Measurements from ENCODE around the gene CACNB3. TPM values are rescaled to one million over a fixed set of nuclear protein-coding genes. Genes with fewer than 3 reads are reported as not detected.
"Not testable (repeated sequence)": the region's sequence is repeated elsewhere in the genome, so short reads cannot be mapped to it uniquely, and the experiment has no call there.

The CACNB3 gene
- total and polyA plus RNA-seq, 9 of the 15 experiments (the other 6 are each of a cell fraction or from before 2014, with no cell fraction given), result 0.24 to 2.0 (median 1.5) TPM

DNA sequence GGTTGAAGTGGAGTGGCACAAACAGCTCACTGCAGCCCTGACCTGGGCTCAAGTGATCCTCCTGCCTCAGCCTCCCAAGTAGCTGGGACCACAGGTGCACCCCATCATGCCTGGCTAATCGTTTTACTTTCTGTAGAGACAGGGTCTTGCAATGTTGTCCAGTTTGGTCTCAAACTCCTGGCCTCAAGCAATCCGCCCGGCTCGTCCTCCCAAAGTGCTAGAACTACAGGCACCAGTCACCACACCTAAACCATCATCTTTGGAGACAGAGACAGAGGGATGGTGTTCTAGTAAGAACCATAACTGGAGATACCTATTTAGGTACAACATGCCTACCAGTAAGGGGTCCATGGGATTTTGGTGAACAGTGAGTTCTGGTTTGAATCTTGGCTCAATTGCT lies 36.2 kb downstream of the CACNB3 start:
- Histone ChIP-seq H4K20me1 (replicated peaks; ENCODE audit: control insufficient read depth, insufficient read depth, low read length) (no peaks in the 10 kb centered on the region), H3K27ac (ENCODE audit: extremely low read depth, low read depth, low read length) (no peak overlapping the region), H3K79me2 (ENCODE audit: control insufficient read depth, insufficient read depth, low read length) (peaks cover 33% of the 10 kb centered on the region), H3K27me3 (ENCODE audit: control insufficient read depth in 2 of 2, insufficient read depth in 2 of 2, low read length in 2 of 2) (0 out of 5 replicates have a peak, but pooled peaks cover 0 to 4% of the 10 kb centered on the region in 2 experiments), H3K9ac (ENCODE audit: insufficient read depth in 1 of 2, low read depth in 2 of 2, low read length in 2 of 2) (no peak overlapping the region), H3K36me3 (ENCODE audit: control insufficient read depth, insufficient read depth, low read length) (peaks cover 15% of the 10 kb centered on the region), H3K9me3 (replicated peaks; ENCODE audit: control insufficient read depth, insufficient read depth, low read depth, low read length) (no peaks in the 10 kb centered on the region), H2AFZ (ENCODE audit: low read depth, low read length) (no peak overlapping the region), H3K4me1 (replicated peaks in 1 of 2; ENCODE audit: control insufficient read depth in 2 of 2, insufficient read depth in 2 of 2, low read length in 2 of 2) (peaks cover 6 to 12% of the 10 kb centered on the region in 2 experiments; a peak in 4 of 5 replicates), H3K9me1 (ENCODE audit: control insufficient read depth, insufficient read depth, low read length) (peaks cover 3% of the 10 kb centered on the region), H3K4me3 (no peak overlapping the region), H3K4me2 (ENCODE audit: insufficient read depth, low read length) (no peak overlapping the region)
- 63% methylated on average over 4 of the region's 4 CpGs for WGBS (ENCODE audit: insufficient coverage, low coverage, missing lambda C conversion rate)
- BruUV-seq (replicated peaks), result no TSS peak
- ATAC-seq (no peak), DNase-seq (ENCODE audit: extremely low read depth in 1 of 4, low spot score in 3 of 4) (no peak), FAIRE-seq (no peak)
- in situ Hi-C loops (cut with MboI), result no loop called here
- ChIA-PET POLR2A (interaction anchor here (1.5 to 5.2 kb wide), 2 partner anchors 11 to 28 kb away, joined by 3 to 25 read pairs; partner anchors contain the start of gene RND1), CTCF (ENCODE audit: low intra/inter-chr PET ratio) (interaction anchor here (2.9 to 3.4 kb wide), 2 partner anchors 36 to 82 kb away, joined by 29 to 47 read pairs; no protein-coding TSS in a partner anchor)
- intact Hi-C loops (cut with micrococcal nuclease), result no loop called here
- 0 out of 2 replicates have a peak, but pooled peaks have one; percentile 17 for TF ChIP-seq ZNF121 (CRISPR knock-in tag; conservative IDR thresholded peaks at IDR 0.05)
- TF ChIP-seq, protein P1, sequence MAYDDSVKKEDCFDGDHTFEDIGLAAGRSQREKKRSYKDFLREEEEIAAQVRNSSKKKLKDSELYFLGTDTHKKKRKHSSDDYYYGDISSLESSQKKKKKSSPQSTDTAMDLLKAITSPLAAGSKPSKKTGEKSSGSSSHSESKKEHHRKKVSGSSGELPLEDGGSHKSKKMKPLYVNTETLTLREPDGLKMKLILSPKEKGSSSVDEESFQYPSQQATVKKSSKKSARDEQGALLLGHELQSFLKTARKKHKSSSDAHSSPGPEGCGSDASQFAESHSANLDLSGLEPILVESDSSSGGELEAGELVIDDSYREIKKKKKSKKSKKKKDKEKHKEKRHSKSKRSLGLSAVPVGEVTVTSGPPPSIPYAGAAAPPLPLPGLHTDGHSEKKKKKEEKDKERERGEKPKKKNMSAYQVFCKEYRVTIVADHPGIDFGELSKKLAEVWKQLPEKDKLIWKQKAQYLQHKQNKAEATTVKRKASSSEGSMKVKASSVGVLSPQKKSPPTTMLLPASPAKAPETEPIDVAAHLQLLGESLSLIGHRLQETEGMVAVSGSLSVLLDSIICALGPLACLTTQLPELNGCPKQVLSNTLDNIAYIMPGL (CRISPR knock-in tag; IDR thresholded peaks at IDR 0.05), result no peak

DNA sequence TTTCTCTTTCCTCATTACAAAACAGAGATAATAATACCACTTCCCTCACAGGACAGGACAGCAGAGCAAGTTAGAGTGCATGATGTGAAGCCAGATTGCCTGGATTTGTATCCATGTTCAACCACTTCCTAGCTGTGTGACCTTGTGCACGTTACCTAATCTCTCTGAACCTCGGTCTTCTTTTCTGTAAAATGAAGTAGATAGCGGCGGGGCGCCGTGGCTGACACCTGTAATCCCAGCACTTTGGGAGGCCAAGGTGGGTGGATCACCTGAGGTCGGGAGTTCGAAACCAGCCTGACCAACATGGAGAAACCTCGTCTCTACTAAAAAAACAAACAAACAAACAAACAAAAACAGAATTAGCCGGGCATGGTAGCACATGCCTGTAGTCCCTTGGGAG lies 36.6 kb downstream of the CACNB3 start:
- ATAC-seq; intact Hi-C loops (cut with micrococcal nuclease); H3K27ac ChIP-seq (ENCODE audit: extremely low read depth, low read depth, low read length); H3K9ac ChIP-seq (ENCODE audit: insufficient read depth in 1 of 2, low read depth in 2 of 2, low read length in 2 of 2); BruUV-seq (replicated peaks); H4K20me1 ChIP-seq (replicated peaks; ENCODE audit: control insufficient read depth, insufficient read depth, low read length); H3K9me3 ChIP-seq (replicated peaks; ENCODE audit: control insufficient read depth, insufficient read depth, low read depth, low read length); FAIRE-seq; in situ Hi-C loops (cut with MboI); H2AFZ ChIP-seq (ENCODE audit: low read depth, low read length); H3K27me3 ChIP-seq (ENCODE audit: control insufficient read depth in 2 of 2, insufficient read depth in 2 of 2, low read length in 2 of 2); H3K9me1 ChIP-seq (ENCODE audit: control insufficient read depth, insufficient read depth, low read length); H3K4me2 ChIP-seq (ENCODE audit: insufficient read depth, low read length); H3K4me3 ChIP-seq; DNase-seq (ENCODE audit: extremely low read depth in 1 of 4, low spot score in 3 of 4): not testable (repeated sequence)
- CTCF ChIA-PET (ENCODE audit: low intra/inter-chr PET ratio), result interaction anchor here (3.4 kb wide), 1 partner anchor 82 kb away, joined by 29 read pairs; no protein-coding TSS in a partner anchor
- POLR2A ChIA-PET, result interaction anchor here (1.5 to 1.9 kb wide), 2 partner anchors 11 to 28 kb away, joined by 3 to 8 read pairs; partner anchors contain the start of gene RND1
- peaks cover 29% of the 10 kb centered on the region for H3K79me2 ChIP-seq (ENCODE audit: control insufficient read depth, insufficient read depth, low read length)
- 40% methylated on average over 10 of the region's 10 CpGs for WGBS (ENCODE audit: insufficient coverage, low coverage, missing lambda C conversion rate)
- H3K4me1 ChIP-seq (replicated peaks in 1 of 2; ENCODE audit: control insufficient read depth in 2 of 2, insufficient read depth in 2 of 2, low read length in 2 of 2), result peaks cover 6 to 12% of the 10 kb centered on the region in 2 experiments; a peak in 4 of 5 replicates
- peaks cover 10% of the 10 kb centered on the region for H3K36me3 ChIP-seq (ENCODE audit: control insufficient read depth, insufficient read depth, low read length)
